NCI-H526 (cell line): ENCODE results near the gene FURIN.
"Not testable (repeated sequence)": the region's sequence is repeated elsewhere in the genome, so short reads cannot be mapped to it uniquely, and the experiment has no call there.

ENCODE experiments used
- DNase-seq, 2 experiments: peaks; one replicate each; lab custom pipeline; 2025; lab: John Stamatoyannopoulos, UW

FURIN gene

DNA sequence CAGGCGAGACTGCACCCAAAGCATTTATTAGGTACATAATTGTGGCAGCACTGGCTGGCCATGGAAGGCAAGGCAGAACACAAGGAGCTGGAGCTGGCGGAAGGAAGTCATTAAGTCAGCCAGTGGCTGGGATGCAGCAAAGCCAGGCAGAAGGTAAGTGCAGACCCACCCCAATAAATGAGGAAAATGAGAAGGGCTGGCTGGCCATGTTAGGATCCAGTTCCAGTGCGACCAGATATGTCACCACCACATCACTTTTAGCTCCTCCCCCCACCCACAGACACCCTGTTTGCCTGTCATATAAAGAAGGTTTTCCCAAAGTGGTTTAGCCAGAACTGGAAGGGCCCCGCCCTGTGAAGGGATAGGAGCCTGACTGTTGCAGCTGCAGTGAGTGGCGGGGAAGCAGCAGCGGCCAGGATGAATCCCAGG lies at the start of gene FURIN:
Gene FURIN (plus strand): TSS at position 328 of the 429 bp plus-strand sequence. CDS start 7,153 bp downstream, outside the sequence.
- peak; percentile 88 to 93 for DNase-seq

- no peak for DNase-seq
These were observed 49.0 kb upstream of the FURIN start for GRCh38 chr15:90819390-90819789.

- DNase-seq: no peak
These were observed 48.5 kb upstream of the FURIN start for GRCh38 chr15:90819850-90820249.

- no peak for DNase-seq
These were observed 47.9 kb upstream of the FURIN start for GRCh38 chr15:90820481-90820880.

DNA sequence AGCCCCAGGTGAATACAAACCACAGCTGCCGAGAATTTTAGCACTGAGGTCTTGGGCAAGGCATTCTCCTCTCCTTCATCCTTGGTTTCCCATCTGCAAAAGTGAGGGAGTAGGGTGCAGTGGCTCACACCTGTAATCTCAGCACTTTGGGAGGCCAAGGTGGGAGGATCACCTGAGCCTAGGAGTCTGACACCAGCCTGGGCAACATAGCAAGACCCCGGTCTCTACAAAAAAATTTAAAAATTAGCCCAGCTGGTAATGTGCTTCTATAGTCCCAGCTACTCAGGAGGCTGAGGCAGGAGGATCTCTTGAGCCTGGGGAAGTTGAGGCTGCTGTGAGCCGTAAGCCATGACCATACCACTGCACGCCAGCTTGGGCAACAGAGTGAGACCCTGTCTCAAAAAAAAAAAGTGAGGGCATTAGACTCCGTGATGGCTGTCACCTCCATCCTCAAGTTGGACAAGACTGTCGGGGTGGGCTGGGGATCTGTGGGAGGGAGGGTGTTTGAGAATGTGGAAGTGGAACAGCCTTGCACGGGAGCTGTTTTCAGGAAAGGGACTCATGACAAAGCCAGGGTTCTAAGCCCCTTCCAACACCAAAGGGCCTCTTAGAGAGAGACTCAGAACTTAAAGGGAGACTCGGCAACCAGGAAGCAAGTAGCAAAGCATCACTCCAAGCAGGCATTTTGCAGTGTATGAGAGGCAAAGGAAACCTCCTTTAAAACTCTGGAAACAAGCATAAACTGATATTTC lies 46.0 kb upstream of the FURIN start:
- DNase-seq: no peak

GRCh38 chr15:90823455-90823974 lies 44.9 kb upstream of the FURIN start:
- DNase-seq: no peak

DNA sequence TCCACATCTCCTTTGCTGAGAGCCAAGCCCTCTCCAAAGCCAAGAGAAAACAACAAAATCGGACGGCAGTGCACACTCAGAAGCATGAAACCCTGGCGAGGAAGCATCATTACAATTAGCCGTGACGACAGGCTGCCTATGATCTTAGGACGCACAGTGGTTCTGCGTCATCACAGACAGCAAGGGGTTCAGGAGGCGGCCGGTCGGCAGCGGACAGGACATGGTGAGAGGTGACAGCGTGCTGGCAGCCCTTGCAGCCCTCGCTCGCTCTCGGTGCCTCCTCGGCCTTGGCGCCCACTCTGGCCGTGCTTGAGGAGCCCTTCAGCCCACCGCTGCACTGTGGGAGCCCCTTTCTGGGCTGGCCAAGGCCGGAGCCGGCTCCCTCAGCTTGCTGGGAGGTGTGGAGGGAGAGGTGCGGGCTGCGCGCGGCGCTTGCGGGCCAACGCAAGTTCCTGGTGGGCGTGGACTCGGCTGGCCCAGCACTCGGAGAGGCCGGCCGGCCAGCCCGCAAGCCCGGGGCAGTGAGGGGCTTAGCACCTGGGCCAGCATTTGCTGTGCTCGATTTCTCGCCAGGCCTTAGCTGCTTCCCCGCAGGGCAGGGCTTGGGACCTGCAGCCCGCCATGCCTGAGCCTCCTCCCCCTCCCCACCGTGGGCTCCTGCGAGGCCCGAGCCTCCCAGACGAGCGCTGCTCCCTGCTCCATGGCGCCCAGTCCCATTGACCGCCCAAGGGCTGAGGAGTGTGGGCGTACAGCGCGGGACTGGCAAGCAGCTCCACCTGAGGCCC lies 43.1 kb upstream of the FURIN start:
- not testable (repeated sequence) for DNase-seq

- not testable (repeated sequence) for DNase-seq
These were observed 42.0 kb upstream of the FURIN start for GRCh38 chr15:90826206-90826885.

GRCh38 chr15:90826886-90827435 lies 41.4 kb upstream of the FURIN start:
- no peak for DNase-seq

- no peak for DNase-seq
These were observed 40.3 kb upstream of the FURIN start for GRCh38 chr15:90828111-90828510.

DNA sequence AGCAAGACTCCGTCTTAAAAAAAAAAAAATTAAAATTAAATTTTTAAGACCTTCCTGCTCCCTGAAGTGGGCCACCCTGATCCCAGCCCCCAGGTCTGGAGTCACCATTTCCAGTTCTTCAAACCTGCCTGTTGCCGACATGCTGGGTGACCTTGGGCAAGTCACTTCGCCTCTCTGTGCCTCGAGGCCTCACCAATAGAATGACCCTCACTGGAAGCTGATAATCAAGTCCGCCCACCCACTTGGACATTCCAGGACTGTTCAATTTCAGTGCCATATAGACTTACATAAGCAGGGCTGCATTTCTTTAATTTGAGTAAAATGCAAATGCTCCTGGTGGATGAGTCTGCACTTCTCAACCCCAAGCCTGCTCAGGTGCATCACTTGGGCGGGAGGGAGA lies 39.3 kb upstream of the FURIN start:
- DNase-seq: peak in 1 of 2 experiments; percentile 74

DNA sequence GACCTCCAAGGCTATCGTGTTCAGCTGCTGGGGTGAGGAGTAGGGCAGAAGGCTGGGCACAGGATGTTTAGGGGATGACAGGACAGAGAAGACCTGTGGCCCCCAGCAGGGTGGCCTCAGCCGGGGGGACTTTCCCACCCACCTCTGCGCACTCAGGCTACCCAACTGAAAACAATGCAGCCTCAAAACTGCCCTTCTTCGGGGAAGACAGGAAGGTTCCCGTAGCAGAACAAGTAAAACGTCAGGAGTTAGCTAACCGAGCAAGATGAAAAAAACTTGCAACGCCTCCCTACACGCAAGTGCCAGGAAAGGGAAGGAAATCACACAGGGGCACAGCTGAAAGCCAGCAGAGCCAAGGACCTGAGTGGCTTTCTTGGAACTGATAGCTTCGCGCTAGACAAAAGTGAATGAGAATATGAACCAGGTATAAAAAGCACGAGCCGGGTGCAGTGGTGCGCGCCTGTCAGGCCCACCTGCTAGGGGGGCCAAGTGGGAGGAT lies 38.4 kb upstream of the FURIN start:
- no peak for DNase-seq

GRCh38 chr15:90834626-90835025 lies 33.8 kb upstream of the FURIN start:
- DNase-seq: no peak

DNA sequence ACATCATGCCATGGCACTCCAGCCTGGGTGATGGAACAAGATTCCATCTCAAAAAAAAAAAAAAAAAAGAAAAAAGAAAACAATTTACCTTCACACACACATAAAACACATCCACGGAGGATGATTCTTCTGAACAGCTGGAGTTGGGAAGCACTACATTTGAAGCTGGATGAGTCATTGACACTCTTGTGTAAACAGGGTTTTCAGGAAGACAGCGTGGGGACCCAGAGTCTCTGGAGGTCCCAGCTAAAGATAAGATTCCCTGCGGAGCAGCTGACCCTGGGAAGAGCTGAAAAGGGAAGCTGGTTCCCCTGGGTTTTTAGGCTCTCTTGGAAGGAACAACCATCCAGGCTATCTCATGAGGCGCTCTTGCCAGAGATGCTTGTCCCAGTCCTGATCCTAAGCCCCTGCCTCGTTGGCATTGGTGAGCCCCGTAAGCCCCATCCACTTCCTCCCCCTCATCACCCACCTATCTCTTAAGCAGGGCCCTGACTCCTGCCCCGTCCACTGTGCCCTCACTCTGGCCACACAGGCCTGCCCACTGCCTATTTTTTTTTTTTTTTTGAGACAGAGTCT lies 32.0 kb upstream of the FURIN start:
- DNase-seq: no peak

GRCh38 chr15:90837094-90837493 lies 31.3 kb upstream of the FURIN start:
- no peak for DNase-seq

DNA sequence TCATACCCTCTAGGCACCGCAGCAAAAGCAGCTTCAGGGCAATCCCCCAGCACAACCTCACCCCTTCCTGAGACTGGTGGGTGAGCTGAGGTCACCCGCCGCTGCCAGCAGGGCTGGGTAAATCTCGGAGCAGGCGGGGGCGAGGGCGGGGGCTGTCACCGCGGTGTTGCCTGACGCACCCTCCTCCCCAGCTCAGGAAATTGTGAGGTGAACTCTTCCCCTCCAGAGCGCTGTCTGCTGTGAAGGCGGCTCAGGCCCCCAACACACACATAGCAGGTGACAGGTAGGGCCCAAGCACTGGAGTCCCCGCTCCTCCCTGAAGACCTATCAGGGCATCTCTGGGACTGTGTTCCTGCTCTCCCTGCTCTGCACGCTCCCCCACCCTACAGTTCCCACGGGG lies 30.2 kb upstream of the FURIN start:
- DNase-seq: peak in 1 of 2 experiments; percentile 35

DNA sequence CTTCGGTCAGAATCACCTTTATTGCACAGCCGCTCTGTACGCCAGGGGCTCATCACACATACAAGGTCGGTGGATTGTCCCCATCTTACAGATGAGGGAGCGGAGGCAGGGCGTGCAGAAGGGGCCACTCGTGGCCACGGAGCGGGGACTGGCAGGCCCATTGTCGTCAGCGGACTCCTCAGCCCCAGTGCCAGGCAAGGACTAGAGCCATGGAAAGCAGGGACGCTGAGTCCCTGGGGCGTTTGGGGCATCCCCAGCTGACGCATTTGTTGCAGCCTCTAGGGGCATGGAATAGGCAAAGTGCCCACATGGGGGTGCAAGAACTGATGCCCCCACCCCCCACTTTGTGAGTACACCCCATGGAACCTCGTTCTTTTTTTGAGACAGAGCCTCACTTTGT lies 29.8 kb upstream of the FURIN start:
- no peak for DNase-seq

GRCh38 chr15:90839187-90840071 lies 29.0 kb upstream of the FURIN start:
- DNase-seq: peak; percentile 99

GRCh38 chr15:90840157-90840855 lies 28.1 kb upstream of the FURIN start:
- DNase-seq: peak in 1 of 2 experiments; percentile 42

DNA sequence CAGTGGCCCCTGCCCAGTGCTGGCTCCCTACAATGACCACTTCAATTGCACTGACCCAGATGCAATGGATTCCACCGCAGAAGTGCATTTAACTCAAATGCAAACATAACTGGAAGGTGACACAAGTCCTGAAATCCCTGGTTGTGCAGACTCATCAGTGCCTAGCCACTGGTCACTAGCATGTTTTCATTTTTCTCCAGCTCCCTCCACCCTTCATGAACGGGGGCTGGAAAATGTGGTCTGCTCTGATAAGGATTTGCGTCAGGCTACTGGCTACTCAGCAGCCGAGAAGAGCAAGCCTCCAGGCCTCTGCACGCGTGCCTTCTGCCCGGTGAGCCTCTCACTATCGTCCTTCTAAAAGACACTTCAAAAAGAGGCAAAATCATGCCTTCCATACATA lies 27.4 kb upstream of the FURIN start:
- DNase-seq: peak; percentile 35 to 59
